AG04450 (cell line): Measurements from ENCODE around the gene CYREN. TPM values are rescaled to one million over a fixed set of nuclear protein-coding genes. Genes with fewer than 3 reads are reported as not detected.

Experiments used
- CTCF ChIA-PET: fragments of 300-600, 350-600 bp; formaldehyde crosslinking; extraction: SDS; loops from one replicate; lab custom pipeline; 2022; ENCODE audit warnings: antibody characterized with exemption, inconsistent platforms; lab: Charles Lee
- POLR2A ChIA-PET: fragments of 350-600 bp; formaldehyde crosslinking; extraction: SDS; loops from one replicate; lab custom pipeline; 2021; ENCODE audit warnings: antibody characterized with exemption, inconsistent platforms; lab: Yijun Ruan, JAX
- DNase-seq: peaks from one replicate; pipeline ENCODE4 v3.0.0-alpha.2; 2011; ENCODE audit warnings: low read depth, low spot score
- H3K27ac ChIP-seq: one replicate; pipeline ENCODE4 v1.5.1; 2012; ENCODE audit warnings: low read depth, low read length, control low read depth
- H3K27me3 ChIP-seq: one replicate; pipeline ENCODE4 v1.6.0; 2012; ENCODE audit warnings: low read length; ENCODE audit not compliant: control insufficient read depth, insufficient read depth
- H3K4me3 ChIP-seq: 2 replicates; pipeline ENCODE4 v1.5.1; 2011; ENCODE audit warnings: mild to moderate bottlenecking, low read depth, low read length, control low read depth
- H3K9me3 ChIP-seq: 2 replicates; pipeline ENCODE4 v1.5.1; 2012; ENCODE audit warnings: low read length; ENCODE audit not compliant: control insufficient read depth, insufficient read depth
- CTCF ChIP-seq: IDR thresholded peaks from 2 replicates; pipeline ENCODE4 v1.5.1; 2011; ENCODE audit warnings: low read depth, low read length, control low read depth, inconsistent platforms
- polyA minus RNA-seq: library from RNA; depleted of rRNA, polyadenylated mRNA; stranded (reverse); fragments of >200 nt; gene quantifications from 2 replicates; pipeline ENCODE4 v1.2.3, GENCODE V29; 2011; rRNA and poly(A)+ RNA removed
- polyA plus RNA-seq: library from polyadenylated mRNA; depleted of rRNA; stranded (reverse); fragments of >200 nt; gene quantifications from 2 replicates; pipeline ENCODE4 v1.2.3, GENCODE V29; 2011; rRNA removed

Gene CYREN
- polyA plus RNA-seq (28.4 and 30.6 TPM in 2 replicates), polyA minus RNA-seq (37.6 and 43.0 TPM in 2 replicates)

GRCh38 chr7:135170274-135170997 lies at the start of gene CYREN:
Gene CYREN, minus strand, starts transcription at chr7:135170707. Its CDS starts 1,785 bp downstream, at chr7:135168922.
- TF ChIP-seq CTCF = peak; percentile 65
- DNase-seq = peak; percentile 74
- POLR2A ChIA-PET = interaction anchor here (0.9 to 2.0 kb wide), 7 partner anchors 10 to 524 kb away, joined by 3 to 12 read pairs (median 4); partner anchors contain the start of genes AGBL3, BPGM and TMEM140
- Histone ChIP-seq H3K4me3 (peak within 1 kb of the TSS; percentile 78), H3K27me3 (no peaks in the 10 kb centered on the region), H3K27ac (peak within 1 kb of the TSS; percentile 97), H3K9me3 (no peaks in the 10 kb centered on the region; the same call in 1 of the 2 replicates)
- CTCF ChIA-PET = interaction anchor here (0.5 to 2.8 kb wide), 22 partner anchors 9 to 486 kb away, joined by 3 to 15 read pairs (median 4); partner anchors contain the start of genes AGBL3 and TMEM140

GRCh38 chr7:135217645-135218509 lies 47.4 kb upstream of the CYREN start:
- Histone ChIP-seq H3K27ac (no peak overlapping the region), H3K4me3 (no peak overlapping the region), H3K9me3 (no peaks in the 10 kb centered on the region), H3K27me3 (peaks cover 9% of the 10 kb centered on the region)
- ChIA-PET POLR2A (no interaction called here), CTCF (interaction anchor here (0.5 kb wide), 1 partner anchor 14 kb away, joined by 4 read pairs; no protein-coding TSS in a partner anchor)
- no peak for DNase-seq
- no peak for TF ChIP-seq CTCF

GRCh38 chr7:135215698-135216097 lies 45.2 kb upstream of the CYREN start:
- DNase-seq = no peak
- H3K9me3 ChIP-seq = no peaks in the 10 kb centered on the region; the same call in 1 of the 2 replicates
- CTCF ChIA-PET = no interaction called here
- POLR2A ChIA-PET = no interaction called here
- peaks cover 7% of the 10 kb centered on the region for H3K27me3 ChIP-seq
- TF ChIP-seq CTCF = no peak
- H3K4me3 ChIP-seq = no peak overlapping the region
- no peak overlapping the region for H3K27ac ChIP-seq

- POLR2A ChIA-PET = no interaction called here
- H3K27me3 ChIP-seq = peaks cover 4% of the 10 kb centered on the region
- no peak overlapping the region for H3K4me3 ChIP-seq
- CTCF ChIA-PET = no interaction called here
- DNase-seq = no peak
- no peaks in the 10 kb centered on the region; the same call in 1 of the 2 replicates for H3K9me3 ChIP-seq
- TF ChIP-seq CTCF = no peak
- H3K27ac ChIP-seq = no peak overlapping the region
Observed at GRCh38 chr7:135215180-135215579, 44.7 kb upstream of the CYREN start.
